Osteocyte (in vitro differentiated cells): ENCODE measurements around the gene RIPK4. TPM values are rescaled to one million over a fixed set of nuclear protein-coding genes. Genes with fewer than 3 reads are reported as not detected.

ENCODE experiments used
- DNase-seq: peaks from one replicate; pipeline ENCODE4 v3.0.0; 2021; ENCODE audit warnings: mixed read lengths; ENCODE audit not compliant: unreplicated experiment; ENCODE audit errors: extremely low spot score
- H3K27ac Mint-ChIP-seq: one replicate; pipeline ENCODE4 v1.8.0; 2021; ENCODE audit warnings: mild to moderate bottlenecking, mixed read lengths; ENCODE audit not compliant: unreplicated experiment
- H3K27me3 Mint-ChIP-seq: one replicate; pipeline ENCODE4 v1.8.0; 2021; ENCODE audit warnings: mixed read lengths; ENCODE audit not compliant: unreplicated experiment
- H3K36me3 Mint-ChIP-seq: one replicate; pipeline ENCODE4 v1.8.0; 2021; ENCODE audit warnings: mixed read lengths; ENCODE audit not compliant: unreplicated experiment
- H3K4me1 Mint-ChIP-seq: one replicate; pipeline ENCODE4 v1.8.0; 2021; ENCODE audit warnings: mixed read lengths; ENCODE audit not compliant: unreplicated experiment
- H3K4me3 Mint-ChIP-seq: one replicate; pipeline ENCODE4 v1.8.0; 2021; ENCODE audit warnings: mild to moderate bottlenecking, moderate library complexity, mixed read lengths; ENCODE audit not compliant: unreplicated experiment
- H3K9me3 Mint-ChIP-seq: one replicate; pipeline ENCODE4 v1.8.0; 2021; ENCODE audit warnings: mixed read lengths; ENCODE audit not compliant: unreplicated experiment
- total RNA-seq: library from RNA; stranded (reverse); gene quantifications from 2 replicates; pipeline ENCODE4 v1.2.1, GENCODE V29; 2021
- TF ChIP-seq, protein P1 (sequence below): fragments of 200-600 bp; sonication (generic); IDR thresholded peaks from 2 replicates; pipeline ENCODE4 v1.5.0; 2021; ENCODE audit warnings: antibody characterized with exemption, mild to moderate bottlenecking, moderate library complexity

RIPK4 gene
- total RNA-seq, 1 donor from 2014 or later: 2.4 TPM

DNA sequence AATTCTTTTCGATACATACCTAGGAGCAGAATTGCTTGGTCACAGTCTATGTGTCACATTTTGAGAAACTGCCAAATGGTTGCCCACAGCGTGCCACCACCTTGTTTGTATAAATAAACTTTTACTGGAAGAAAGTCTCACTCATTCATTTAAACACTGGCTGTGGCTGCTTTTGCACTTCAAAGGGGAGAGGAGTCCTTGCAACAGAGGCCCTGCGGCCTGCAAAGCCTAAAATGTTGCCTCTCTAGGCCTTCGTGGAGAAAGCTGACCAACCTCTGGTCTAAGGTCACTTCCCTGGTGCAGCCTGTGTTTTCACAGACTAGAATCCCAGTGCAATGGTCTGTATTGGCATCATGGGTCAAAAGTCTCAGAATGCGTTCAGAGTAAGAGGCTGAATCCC is 8.3 kb downstream of the RIPK4 start:
- no peaks in the 10 kb centered on the region for H3K9me3 Mint-ChIP-seq
- no peak overlapping the region for H3K27ac Mint-ChIP-seq
- TF ChIP-seq, protein P1, sequence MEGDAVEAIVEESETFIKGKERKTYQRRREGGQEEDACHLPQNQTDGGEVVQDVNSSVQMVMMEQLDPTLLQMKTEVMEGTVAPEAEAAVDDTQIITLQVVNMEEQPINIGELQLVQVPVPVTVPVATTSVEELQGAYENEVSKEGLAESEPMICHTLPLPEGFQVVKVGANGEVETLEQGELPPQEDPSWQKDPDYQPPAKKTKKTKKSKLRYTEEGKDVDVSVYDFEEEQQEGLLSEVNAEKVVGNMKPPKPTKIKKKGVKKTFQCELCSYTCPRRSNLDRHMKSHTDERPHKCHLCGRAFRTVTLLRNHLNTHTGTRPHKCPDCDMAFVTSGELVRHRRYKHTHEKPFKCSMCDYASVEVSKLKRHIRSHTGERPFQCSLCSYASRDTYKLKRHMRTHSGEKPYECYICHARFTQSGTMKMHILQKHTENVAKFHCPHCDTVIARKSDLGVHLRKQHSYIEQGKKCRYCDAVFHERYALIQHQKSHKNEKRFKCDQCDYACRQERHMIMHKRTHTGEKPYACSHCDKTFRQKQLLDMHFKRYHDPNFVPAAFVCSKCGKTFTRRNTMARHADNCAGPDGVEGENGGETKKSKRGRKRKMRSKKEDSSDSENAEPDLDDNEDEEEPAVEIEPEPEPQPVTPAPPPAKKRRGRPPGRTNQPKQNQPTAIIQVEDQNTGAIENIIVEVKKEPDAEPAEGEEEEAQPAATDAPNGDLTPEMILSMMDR: no peak
- no peaks in the 10 kb centered on the region for H3K36me3 Mint-ChIP-seq
- H3K27me3 Mint-ChIP-seq: no peaks in the 10 kb centered on the region
- H3K4me1 Mint-ChIP-seq: peaks cover 49% of the 10 kb centered on the region
- no peak for DNase-seq
- no peak overlapping the region for H3K4me3 Mint-ChIP-seq

DNA sequence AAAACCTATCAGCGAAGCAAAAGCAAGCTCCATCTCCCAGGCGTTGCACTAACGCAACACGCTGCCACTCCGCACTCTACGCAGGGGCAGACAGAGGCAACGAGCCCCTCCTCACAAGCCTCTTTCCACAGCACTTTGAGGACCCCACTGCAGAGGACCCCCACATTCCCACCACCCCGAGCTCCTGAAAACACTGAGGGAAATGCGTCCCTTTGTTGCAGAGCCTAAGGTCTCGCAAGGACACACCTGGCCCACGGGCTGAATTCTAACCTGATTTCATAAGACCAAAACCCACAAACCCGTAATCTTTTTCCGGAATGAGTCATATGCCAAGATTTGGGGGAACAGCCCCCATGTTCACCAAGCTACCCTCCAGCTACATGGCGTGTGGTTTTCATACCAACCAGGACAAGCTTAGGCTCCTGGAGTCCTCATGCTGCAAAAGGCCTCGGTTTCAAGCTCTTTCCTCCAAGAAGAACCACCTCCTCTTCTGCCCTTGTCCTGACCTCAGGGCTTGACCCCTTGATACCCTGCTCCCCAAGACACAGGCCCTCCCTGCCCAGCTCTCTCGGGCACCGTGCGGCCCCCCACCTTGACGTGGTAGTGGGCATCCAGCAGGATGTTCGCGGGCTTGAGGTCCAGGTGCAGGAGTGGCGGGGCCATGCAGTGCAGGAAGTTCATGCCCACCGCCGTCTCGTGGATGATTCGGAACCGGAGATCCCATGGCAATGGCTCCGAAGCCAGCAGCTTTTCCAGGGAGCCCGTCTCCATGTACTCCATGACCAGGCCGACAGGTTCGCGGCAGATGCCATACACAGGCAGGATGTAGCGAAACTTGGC is 10.7 kb downstream of the RIPK4 start:
- Mint-ChIP-seq H3K9me3 (no peaks in the 10 kb centered on the region), H3K27me3 (no peaks in the 10 kb centered on the region), H3K4me3 (no peak overlapping the region), H3K4me1 (peaks cover 50% of the 10 kb centered on the region), H3K27ac (no peak overlapping the region), H3K36me3 (no peaks in the 10 kb centered on the region)
- no peak for DNase-seq
- TF ChIP-seq, protein P1: no peak

DNA sequence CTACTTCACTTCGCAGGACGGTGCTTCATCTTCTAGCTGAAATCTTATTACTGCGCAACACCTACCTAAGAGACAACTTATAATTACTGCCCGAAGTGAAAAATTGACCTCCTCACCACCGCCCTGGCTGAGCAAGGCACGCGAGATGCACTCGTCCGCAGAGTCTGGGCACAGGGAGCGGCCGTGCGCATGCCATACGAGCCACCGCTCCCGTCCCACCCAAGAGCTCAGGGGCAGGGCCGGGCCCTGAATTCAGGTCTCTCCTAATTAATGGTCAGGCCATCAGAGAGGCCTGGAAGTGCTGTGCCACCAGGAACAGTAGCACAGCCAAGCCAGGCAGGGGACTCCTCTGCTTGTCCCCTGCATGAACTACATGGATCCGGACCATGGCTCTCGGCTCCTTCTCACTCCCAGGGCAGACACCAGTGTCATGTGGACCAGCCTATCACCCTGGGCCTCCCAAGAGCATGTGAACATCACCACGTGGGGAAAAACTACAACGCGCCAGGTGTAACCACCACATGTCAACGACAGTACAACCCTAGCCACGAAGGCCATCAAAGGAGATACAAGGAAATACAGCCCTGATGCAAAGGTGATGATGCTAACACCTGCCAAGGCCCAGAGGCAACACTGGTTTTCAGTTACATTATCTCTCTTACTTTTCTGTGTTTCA is 11.5 kb downstream of the RIPK4 start:
- H3K4me1 Mint-ChIP-seq: peaks cover 45% of the 10 kb centered on the region
- H3K9me3 Mint-ChIP-seq: no peaks in the 10 kb centered on the region
- no peaks in the 10 kb centered on the region for H3K36me3 Mint-ChIP-seq
- DNase-seq: no peak
- H3K27ac Mint-ChIP-seq: no peak overlapping the region
- H3K4me3 Mint-ChIP-seq: no peak overlapping the region
- TF ChIP-seq, protein P1: no peak
- no peaks in the 10 kb centered on the region for H3K27me3 Mint-ChIP-seq

DNA sequence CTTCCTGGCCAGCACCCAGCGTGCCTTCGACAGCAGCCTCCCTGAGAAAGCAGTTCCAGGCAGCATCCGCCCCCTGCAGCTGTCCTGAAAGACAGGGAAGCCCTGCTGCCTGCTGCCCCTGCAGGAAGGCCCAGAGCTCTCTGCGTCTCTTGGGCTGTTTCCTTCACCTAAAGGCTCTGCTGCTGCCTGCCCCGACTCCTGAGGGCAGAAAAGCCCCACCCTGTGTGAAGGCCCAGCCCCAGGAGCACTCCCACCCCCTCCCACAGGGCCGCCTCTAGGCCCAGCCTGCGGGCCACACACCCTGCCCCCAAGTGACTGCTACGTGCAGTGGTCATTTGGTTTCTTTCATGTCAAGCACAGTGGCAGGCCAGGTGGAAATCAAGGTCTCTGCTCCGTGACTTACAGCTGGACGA is 12.4 kb downstream of the RIPK4 start:
- Mint-ChIP-seq H3K4me3 (no peak overlapping the region), H3K27ac (no peak overlapping the region), H3K4me1 (peaks cover 38% of the 10 kb centered on the region), H3K36me3 (no peaks in the 10 kb centered on the region), H3K27me3 (no peaks in the 10 kb centered on the region), H3K9me3 (no peaks in the 10 kb centered on the region)
- no peak for DNase-seq
- TF ChIP-seq, protein P1: no peak
